Left kidney (tissue), 2 donors: ENCODE measurements around the gene HBD. TPM values are rescaled to one million over a fixed set of nuclear protein-coding genes. Genes with fewer than 3 reads are reported as not detected.
"Not testable (repeated sequence)": the region's sequence is repeated elsewhere in the genome, so short reads cannot be mapped to it uniquely, and the experiment has no call there.

Experiments used
- DNase-seq: peaks from one replicate; pipeline ENCODE4 v3.0.0-alpha.2; 2013
- polyA plus RNA-seq: library from polyadenylated mRNA; unstranded; fragments of 120-200 nt; gene quantifications from one replicate; pipeline ENCODE4 v1.2.1, GENCODE V29; 2013; ENCODE audit not compliant: insufficient read length

Gene HBD
- polyA plus RNA-seq, 1 donor, result 0.38 TPM

- not testable (repeated sequence) for DNase-seq
These were observed 19.2 kb upstream of the HBD start for GRCh38 chr11:5253440-5253839.

DNA sequence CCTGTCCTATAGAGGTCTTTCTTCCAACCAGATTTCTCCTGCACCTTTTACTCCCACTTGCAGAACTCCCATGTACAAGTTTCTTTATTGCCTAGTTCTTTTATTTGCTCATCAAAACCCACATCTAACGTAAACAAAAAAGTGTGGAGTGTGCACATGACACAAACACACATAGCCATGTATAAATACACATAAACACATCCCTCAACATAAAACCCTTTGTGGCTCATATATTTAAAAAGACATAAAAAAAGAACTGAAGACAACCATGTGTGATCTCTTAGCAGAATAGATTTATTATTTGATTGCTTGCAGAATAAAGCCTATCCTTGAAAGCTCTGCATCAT lies 18.6 kb upstream of the HBD start:
- DNase-seq, result no peak

DNA sequence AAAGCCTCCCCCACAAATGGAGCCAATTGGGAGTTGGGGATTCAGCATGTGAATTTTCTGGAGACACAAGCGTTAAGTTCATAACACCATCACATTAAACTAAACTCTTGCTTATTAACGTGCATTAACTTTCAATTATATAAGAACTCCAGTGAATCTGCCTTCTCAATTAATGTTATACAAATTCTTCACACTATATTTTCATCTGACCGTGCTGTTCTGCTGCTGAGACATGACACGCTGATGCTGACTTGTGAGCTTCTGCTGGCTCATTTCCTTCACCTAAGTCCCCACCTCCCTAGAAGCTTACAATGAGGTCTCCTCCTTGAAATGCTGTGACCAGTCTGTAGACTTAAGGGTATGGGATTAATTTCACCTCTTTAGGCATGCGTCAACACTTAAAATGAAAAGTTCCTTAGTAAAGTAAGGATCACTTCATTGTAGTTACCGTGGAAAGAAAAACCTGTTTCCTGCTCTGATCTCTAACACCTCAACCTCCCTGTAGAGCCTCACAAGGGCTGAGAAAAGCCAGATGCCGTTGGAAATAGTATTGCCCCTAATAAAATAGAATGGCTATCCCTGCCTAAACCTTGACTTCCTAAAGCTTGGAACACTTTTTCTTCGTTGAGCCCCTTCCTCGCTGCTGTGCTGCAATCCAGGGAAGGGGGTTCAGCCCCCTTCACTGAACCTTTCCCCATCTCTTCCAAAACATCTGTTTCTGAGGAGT lies 18.1 kb upstream of the HBD start:
- no peak for DNase-seq

DNA sequence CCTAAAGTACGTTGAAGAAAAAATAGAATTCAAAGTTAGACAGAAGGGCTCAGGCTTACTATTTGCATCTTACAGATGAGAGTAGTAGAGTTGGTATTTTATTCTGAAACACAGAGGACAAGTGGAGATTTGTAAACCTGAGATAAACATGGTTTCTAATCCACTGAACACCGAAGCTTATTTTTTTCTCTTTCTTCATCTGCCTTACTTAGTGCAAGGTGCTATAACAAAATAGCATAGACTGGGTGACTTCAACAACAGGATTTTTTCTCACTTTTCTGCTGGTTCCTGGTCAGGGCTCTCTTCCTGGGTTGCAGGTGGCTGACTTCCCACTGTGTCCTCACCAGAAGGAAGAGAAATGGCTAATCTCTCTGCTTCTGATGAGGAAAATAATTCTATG lies 17.5 kb upstream of the HBD start:
- DNase-seq, result no peak

GRCh38 chr11:5250543-5251204 lies 16.4 kb upstream of the HBD start:
- no peak for DNase-seq

GRCh38 chr11:5249807-5250396 lies 15.6 kb upstream of the HBD start, which contains the start of gene HBG1:
HBG1 (minus strand) TSS chr11:5249857; CDS start chr11:5249804, 53 bp downstream.
- not testable (repeated sequence) for DNase-seq

DNA sequence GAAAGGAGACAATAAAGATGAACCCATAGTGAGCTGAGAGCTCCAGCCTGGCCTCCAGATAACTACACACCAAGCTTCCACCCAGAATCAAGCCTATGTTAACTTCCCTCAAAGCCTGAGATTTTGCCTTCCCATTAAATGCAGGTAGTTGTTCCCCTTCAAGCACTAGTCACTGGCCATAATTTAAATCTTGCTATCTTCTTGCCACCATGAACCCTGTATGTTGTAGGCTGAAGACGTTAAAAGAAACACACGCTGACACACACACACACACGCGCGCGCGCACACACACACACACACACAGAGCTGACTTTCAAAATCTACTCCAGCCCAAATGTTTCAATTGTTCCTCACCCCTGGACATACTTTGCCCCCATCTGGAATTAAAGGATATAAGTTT lies 14.2 kb upstream of the HBD start:
- not testable (repeated sequence) for DNase-seq

DNA sequence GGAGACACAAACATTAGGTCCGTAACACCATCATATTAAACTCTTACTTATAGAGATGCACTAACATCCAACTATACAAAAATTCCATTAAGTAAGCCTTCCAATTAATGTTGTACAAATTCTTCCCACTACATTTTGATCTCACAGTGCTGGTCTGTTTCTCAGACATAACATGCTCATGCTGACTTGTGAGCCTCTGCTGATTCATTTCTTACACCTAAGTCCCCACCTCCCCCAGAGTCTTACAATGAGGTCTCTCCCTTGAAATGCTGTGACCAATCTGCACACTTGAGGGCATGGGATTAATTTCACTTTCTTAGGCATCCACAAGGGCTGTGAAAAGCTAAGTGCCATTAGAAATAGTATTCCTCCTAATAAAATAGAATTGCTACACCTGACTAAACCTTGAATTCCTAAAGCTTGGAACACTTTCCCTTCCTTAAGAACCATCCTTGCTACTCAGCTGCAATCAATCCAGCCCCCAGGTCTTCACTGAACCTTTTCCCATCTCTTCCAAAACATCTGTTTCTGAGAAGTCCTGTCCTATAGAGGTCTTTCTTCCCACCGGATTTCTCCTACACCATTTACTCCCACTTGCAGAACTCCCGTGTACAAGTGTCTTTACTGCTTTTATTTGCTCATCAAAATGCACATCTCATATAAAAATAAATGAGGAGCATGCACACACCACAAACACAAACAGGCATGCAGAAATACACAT lies 13.3 kb upstream of the HBD start:
- DNase-seq, result no peak

DNA sequence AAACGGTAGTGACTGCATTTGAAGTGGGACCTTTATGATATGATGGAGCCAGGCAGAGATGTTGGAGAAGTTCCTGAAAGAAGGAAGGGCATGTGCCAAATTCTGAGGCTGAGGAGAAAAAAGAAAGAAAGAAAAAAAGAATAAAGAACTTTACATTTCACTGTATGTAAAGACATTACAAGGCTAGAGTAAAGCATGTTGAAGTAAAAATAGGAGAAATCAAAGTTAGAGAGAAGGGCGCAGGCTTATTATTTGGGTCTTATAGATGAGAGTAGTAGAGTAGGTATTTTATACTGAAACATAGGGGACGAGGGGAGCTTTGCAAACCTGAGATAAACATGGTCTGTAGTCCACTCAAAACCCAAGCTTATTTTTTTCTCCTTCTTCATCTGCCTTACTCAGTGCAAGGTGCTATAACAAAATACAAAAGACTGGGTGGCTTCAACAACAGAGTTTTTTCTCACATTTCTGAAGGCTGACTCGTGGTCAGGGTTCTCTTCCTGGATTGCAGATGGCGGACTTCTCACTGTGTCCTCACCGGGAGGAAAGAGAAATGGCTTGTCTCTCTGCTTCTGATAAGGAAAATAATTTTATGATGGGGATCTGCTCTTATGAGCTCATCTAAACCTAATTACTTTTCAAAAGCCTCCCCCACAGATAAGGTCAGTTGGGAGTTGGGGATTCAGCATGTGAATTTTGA lies 12.6 kb upstream of the HBD start:
- DNase-seq, result no peak

DNA sequence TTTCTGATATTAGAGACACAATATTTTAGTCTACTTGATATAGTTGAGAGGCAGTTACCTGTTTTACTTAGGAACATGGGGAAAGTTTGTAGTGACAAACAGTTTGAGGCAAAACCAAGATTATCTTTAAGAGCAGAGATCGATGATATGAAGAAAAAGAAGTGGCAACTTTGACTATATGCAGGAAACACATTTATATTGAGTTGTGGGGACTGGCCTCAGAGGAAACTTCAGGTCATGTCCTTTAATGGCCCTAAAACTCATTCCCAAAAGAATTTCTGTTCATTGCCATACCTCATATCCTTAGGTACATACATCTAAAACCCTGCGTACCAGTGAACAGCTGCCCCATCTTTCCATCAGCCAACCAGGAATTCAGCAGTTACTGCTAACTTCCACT lies 10.9 kb upstream of the HBD start:
- DNase-seq, result no peak

DNA sequence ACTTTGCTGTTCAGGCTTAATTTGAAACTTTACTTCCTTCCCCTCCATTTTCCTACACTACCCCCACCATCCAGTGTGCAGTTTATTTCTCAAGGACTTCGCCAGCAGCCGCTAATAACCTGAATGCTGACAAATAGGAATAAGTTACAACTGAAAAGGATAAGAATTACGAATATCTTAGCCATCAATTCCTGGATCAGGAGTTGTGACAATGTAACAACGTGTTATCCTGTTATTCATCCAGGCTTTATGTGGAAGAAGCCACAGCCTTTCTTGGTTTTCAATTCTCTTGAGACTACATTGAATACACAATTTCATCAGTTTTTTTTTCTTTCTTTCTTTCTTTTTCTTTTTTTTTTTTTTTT lies 9.5 kb upstream of the HBD start:
- no peak for DNase-seq

GRCh38 chr11:5242933-5243815 lies 8.9 kb upstream of the HBD start:
- DNase-seq, result no peak

DNA sequence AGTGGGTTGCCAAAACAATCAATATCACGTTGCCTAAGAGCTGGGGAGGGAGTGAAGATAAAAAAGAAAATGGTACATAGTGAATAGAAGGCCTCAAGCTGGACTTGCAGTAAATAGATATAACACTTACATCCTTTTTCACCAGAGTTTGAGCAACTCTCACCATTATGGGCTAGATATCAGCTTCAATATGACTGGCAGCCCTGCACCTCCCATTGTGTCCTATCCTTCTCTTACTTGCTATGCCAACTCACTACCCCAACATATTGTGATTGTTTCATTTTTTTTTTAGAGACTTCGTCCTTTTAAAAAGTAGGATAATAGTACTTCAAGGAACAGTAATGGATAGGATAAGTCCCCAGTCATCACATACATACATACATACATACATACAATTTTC lies 7.9 kb upstream of the HBD start:
- no peak for DNase-seq

DNA sequence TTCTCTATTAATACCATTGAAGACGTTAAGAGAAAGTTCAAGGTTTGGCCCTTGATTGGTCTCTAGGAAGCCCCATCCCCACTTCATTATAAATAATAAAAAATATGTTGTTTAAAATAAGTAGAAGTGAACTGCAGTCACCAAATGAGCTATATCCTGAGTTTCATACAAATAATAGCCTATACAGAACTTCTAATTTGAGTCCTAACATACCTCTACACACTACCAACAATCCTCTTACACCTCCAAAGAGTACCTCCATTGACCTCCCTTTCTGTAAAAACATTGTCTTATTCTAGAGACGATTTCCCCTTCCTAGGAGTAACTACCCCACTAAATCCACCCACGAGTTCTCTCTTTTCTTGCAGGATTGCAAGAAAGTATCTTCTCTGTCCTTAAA lies 7.2 kb upstream of the HBD start:
- no peak for DNase-seq

- DNase-seq, result no peak
These were observed 6.2 kb upstream of the HBD start for GRCh38 chr11:5240458-5240857.

DNA sequence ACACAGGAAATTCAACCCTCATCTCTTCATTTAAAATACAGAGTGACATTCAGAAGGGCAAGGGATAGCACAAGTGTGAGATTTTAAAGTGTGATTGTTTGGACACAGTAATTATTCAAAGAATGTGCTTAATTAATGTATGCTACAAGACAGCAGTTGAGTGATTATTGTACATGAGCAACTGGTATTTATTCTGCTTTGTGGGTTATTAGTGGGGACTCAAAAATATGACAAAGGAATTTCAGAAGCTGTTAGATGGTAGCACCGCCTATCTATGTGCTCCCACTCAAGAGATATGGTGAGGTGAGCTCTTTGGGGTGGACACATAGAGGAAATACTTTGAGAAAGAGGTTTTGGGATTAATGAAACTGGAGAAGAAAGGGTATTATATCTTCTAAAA lies 5.8 kb upstream of the HBD start:
- no peak for DNase-seq

- DNase-seq, result no peak
These were observed 4.8 kb upstream of the HBD start for GRCh38 chr11:5239046-5239445.

DNA sequence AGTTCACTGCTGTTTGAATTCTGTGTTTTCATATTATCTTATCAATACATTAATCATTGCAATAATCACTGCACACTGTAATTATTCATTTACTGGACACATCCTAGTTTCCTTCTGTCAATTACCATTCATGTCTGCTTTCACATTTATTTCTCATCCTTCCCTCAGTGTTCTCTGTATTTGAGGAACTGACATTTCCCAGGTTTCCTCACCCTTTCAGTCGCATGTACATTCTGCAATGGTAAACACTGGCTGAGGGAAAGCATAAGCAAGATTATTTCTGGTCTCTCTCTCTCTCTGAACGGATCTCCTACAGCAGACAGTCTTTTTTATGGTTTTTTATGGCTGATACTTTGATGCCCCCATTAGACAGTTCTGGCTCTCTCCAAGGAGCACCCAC lies 4.2 kb upstream of the HBD start:
- DNase-seq, result no peak

GRCh38 chr11:5237420-5237819 lies 3.1 kb upstream of the HBD start:
- no peak for DNase-seq

GRCh38 chr11:5235364-5236095 lies 1.2 kb upstream of the HBD start:
- DNase-seq, result no peak

DNA sequence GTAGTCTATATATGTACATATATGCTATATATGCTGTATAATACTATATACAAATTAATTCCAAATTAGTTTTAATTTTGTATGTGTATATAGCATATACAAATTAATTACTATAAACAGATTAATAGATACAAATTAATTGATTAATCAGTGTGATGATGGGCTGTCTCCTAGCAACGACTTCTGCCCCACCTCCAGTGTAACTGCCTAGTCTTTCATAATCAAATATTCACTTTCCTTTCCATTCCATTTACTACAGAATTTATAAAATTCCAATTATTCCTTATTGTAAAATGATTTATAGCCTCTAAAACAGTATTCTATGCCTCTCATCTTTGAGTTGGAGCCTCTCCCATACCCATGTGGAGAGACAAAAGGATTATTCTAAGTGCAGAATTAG lies 976 bp downstream of the HBD start:
- DNase-seq, result no peak
